HEK293 (cell line): ENCODE data around the gene HTN3.

Experiments used
- CTCF ChIP-seq: fragments of 450-650 bp; formaldehyde crosslinking; IDR thresholded peaks from 2 replicates; pipeline ENCODE4 v1.5.1; 2016; ENCODE audit warnings: missing biosample characterization, missing genetic modification characterization
- PRDM6 ChIP-seq: fragments of 450-650 bp; formaldehyde crosslinking; IDR thresholded peaks from 2 replicates; pipeline ENCODE4 v1.5.1; 2017; ENCODE audit warnings: missing biosample characterization, missing genetic modification characterization
- SALL2 ChIP-seq: fragments of 450-650 bp; formaldehyde crosslinking; IDR thresholded peaks from 2 replicates; pipeline ENCODE4 v1.5.0; 2017; ENCODE audit warnings: missing biosample characterization, mild to moderate bottlenecking, missing genetic modification characterization, borderline replicate concordance
- ZNF274 ChIP-seq, 2 experiments: fragments of 200-500 bp in 1 of 2; fragments of 450-650 bp in 1 of 2; sonication (Bioruptor generic) in 1 of 2; formaldehyde crosslinking in 1 of 2; IDR thresholded peaks; 2 replicates each; pipeline versions ENCODE4 v1.5.1 to v1.6.1; 2014 to 2016; ENCODE audit warnings: borderline replicate concordance in 1 of 2, inconsistent platforms in 1 of 2, low read length in 1 of 2, missing biosample characterization in 1 of 2, missing genetic modification characterization in 1 of 2
- ZNF549 ChIP-seq: fragments of 450-650 bp; IDR thresholded peaks from 2 replicates; pipeline ENCODE4 v1.5.1; 2018; ENCODE audit warnings: missing biosample characterization, missing genetic modification characterization, mild to moderate bottlenecking, inconsistent platforms, moderate library complexity
- ZNF677 ChIP-seq: fragments of 450-650 bp; IDR thresholded peaks from 2 replicates; pipeline ENCODE4 v1.5.0; 2018; ENCODE audit warnings: missing biosample characterization, mild to moderate bottlenecking, missing genetic modification characterization, moderate library complexity
- TF ChIP-seq, protein P1 (sequence below): fragments of 450-650 bp; formaldehyde crosslinking; IDR thresholded peaks from 2 replicates; pipeline ENCODE4 v1.5.1; 2016; ENCODE audit warnings: missing biosample characterization, missing genetic modification characterization

GRCh38 chr4:70023218-70023617 is 5.0 kb upstream of the HTN3 start:
- TF ChIP-seq SALL2 (tag by site-specific recombination) (no peak), PRDM6 (no peak), ZNF549 (no peak), ZNF677 (tag by site-specific recombination) (no peak), ZNF274 (IDR thresholded peaks at IDR 0.05; ENCODE audit: low read length) (no peak), ZNF274 (tag by site-specific recombination; IDR thresholded peaks at IDR 0.05; ENCODE audit: borderline replicate concordance) (no peak), CTCF (tag by site-specific recombination) (no peak)
- TF ChIP-seq, protein P1, sequence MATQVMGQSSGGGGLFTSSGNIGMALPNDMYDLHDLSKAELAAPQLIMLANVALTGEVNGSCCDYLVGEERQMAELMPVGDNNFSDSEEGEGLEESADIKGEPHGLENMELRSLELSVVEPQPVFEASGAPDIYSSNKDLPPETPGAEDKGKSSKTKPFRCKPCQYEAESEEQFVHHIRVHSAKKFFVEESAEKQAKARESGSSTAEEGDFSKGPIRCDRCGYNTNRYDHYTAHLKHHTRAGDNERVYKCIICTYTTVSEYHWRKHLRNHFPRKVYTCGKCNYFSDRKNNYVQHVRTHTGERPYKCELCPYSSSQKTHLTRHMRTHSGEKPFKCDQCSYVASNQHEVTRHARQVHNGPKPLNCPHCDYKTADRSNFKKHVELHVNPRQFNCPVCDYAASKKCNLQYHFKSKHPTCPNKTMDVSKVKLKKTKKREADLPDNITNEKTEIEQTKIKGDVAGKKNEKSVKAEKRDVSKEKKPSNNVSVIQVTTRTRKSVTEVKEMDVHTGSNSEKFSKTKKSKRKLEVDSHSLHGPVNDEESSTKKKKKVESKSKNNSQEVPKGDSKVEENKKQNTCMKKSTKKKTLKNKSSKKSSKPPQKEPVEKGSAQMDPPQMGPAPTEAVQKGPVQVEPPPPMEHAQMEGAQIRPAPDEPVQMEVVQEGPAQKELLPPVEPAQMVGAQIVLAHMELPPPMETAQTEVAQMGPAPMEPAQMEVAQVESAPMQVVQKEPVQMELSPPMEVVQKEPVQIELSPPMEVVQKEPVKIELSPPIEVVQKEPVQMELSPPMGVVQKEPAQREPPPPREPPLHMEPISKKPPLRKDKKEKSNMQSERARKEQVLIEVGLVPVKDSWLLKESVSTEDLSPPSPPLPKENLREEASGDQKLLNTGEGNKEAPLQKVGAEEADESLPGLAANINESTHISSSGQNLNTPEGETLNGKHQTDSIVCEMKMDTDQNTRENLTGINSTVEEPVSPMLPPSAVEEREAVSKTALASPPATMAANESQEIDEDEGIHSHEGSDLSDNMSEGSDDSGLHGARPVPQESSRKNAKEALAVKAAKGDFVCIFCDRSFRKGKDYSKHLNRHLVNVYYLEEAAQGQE (tag by site-specific recombination) = no peak
